CD14-positive monocyte (primary cell): Measurements from ENCODE around the gene CARMIL1. TPM values are rescaled to one million over a fixed set of nuclear protein-coding genes. Genes with fewer than 3 reads are reported as not detected.

Experiments
- DNase-seq, 3 donors: peaks; one replicate each; pipeline ENCODE4 v3.0.0-alpha.2; 2011 to 2022
- H2AFZ ChIP-seq: 2 replicates; pipeline ENCODE4 v1.6.0; 2012; ENCODE audit warnings: mild to moderate bottlenecking, low read depth, low read length, inconsistent platforms; ENCODE audit not compliant: insufficient read depth, poor library complexity, severe bottlenecking
- H3K27ac ChIP-seq, 2 donors: 1 replicate in 1 of 2; 2 replicates in 1 of 2; pipeline ENCODE4 v1.5.1; 2012 to 2013; ENCODE audit warnings: low read length in 2 of 2, control low read depth in 1 of 2, inconsistent platforms in 1 of 2, low read depth in 1 of 2, mild to moderate bottlenecking in 1 of 2
- H3K27me3 ChIP-seq, 2 donors: one replicate each; pipeline versions ENCODE4 v1.6.0 to v1.6.1; 2011 to 2013; ENCODE audit warnings: low read length in 2 of 2; ENCODE audit not compliant: control insufficient read depth in 2 of 2, insufficient read depth in 2 of 2
- H3K36me3 ChIP-seq, 2 donors: replicated peaks in 1 of 2; 1 replicate in 1 of 2; 2 replicates in 1 of 2; pipeline versions ENCODE4 v1.5.1 to v1.6.1; 2012 to 2013; ENCODE audit warnings: low read length in 2 of 2, control low read depth in 1 of 2, inconsistent platforms in 1 of 2, mild to moderate bottlenecking in 1 of 2; ENCODE audit not compliant: insufficient read depth in 2 of 2, control insufficient read depth in 1 of 2
- H3K4me1 ChIP-seq, 2 donors: 1 replicate in 1 of 2; 2 replicates in 1 of 2; pipeline versions ENCODE4 v1.5.1 to v1.6.1; 2012 to 2013; ENCODE audit warnings: low read length in 2 of 2, control low read depth in 1 of 2, inconsistent platforms in 1 of 2, mild to moderate bottlenecking in 1 of 2, moderate library complexity in 1 of 2; ENCODE audit not compliant: insufficient read depth in 2 of 2, control insufficient read depth in 1 of 2
- H3K4me2 ChIP-seq: replicated peaks from 2 replicates; pipeline ENCODE3; 2012; ENCODE audit warnings: low read length, moderate library complexity, mild to moderate bottlenecking; ENCODE audit not compliant: poor library complexity, severe bottlenecking; ENCODE audit errors: extremely low read depth
- H3K4me3 ChIP-seq, 3 experiments: fragments of 200-600 bp in 1 of 3; sonication (generic) in 1 of 3; replicated peaks in 1 of 3; 1 replicate in 2 of 3; 2 replicates in 1 of 3; pipeline ENCODE4 v1.5.1; 2011 to 2013; ENCODE audit warnings: low read length in 3 of 3, mild to moderate bottlenecking in 3 of 3, control low read depth in 2 of 3, low read depth in 2 of 3, inconsistent platforms in 1 of 3, moderate library complexity in 1 of 3
- H3K79me2 ChIP-seq: 2 replicates; pipeline ENCODE4 v1.6.0; 2012; ENCODE audit warnings: mild to moderate bottlenecking, control low read depth, inconsistent platforms, low read length, moderate library complexity; ENCODE audit not compliant: insufficient read depth
- H3K9ac ChIP-seq: 2 replicates; pipeline ENCODE4 v1.6.0; 2017; ENCODE audit warnings: low read length, mild to moderate bottlenecking; ENCODE audit not compliant: insufficient read depth, poor library complexity, severe bottlenecking
- H3K9me3 ChIP-seq, 2 donors: replicated peaks in 1 of 2; 1 replicate in 1 of 2; 2 replicates in 1 of 2; pipeline versions ENCODE4 v1.5.1 to v1.6.1; 2012 to 2013; ENCODE audit warnings: low read length in 2 of 2, control low read depth in 1 of 2; ENCODE audit not compliant: control insufficient read depth in 1 of 2, insufficient read depth in 1 of 2
- H4K20me1 ChIP-seq: 2 replicates; pipeline ENCODE4 v1.6.0; 2012; ENCODE audit warnings: mild to moderate bottlenecking, low read length, control low read depth, moderate library complexity; ENCODE audit not compliant: insufficient read depth
- H3K27ac Mint-ChIP-seq, 7 donors: one replicate each; pipeline ENCODE4 v1.8.0; 2020; ENCODE audit warnings: mild to moderate bottlenecking in 7 of 7, mixed read lengths in 7 of 7, moderate library complexity in 6 of 7, inconsistent platforms in 2 of 7
- H3K27me3 Mint-ChIP-seq, 3 donors: one replicate each; pipeline ENCODE4 v1.8.0; 2021 to 2022; ENCODE audit warnings: low read depth in 3 of 3, mild to moderate bottlenecking in 3 of 3, mixed read lengths in 3 of 3, moderate library complexity in 3 of 3, inconsistent platforms in 1 of 3
- H3K36me3 Mint-ChIP-seq, 2 donors: one replicate each; pipeline ENCODE4 v1.8.0; 2020; ENCODE audit warnings: mixed read lengths in 2 of 2, inconsistent platforms in 1 of 2, mild to moderate bottlenecking in 1 of 2
- H3K4me1 Mint-ChIP-seq: one replicate; pipeline ENCODE4 v1.8.0; 2020; ENCODE audit warnings: mild to moderate bottlenecking, mixed read lengths
- H3K4me3 Mint-ChIP-seq, 2 donors: one replicate each; pipeline ENCODE4 v1.8.0; 2020; ENCODE audit warnings: mild to moderate bottlenecking in 2 of 2, mixed read lengths in 2 of 2, moderate library complexity in 1 of 2
- H3K9me3 Mint-ChIP-seq, 7 donors: one replicate each; pipeline ENCODE4 v1.8.0; 2020 to 2022; ENCODE audit warnings: mixed read lengths in 7 of 7, mild to moderate bottlenecking in 6 of 7, moderate library complexity in 6 of 7, inconsistent platforms in 2 of 7
- WGBS: methylation state at CpG from one replicate; pipeline ENCODE4 v1.1.5; 2013; ENCODE audit warnings: missing lambda C conversion rate; ENCODE audit not compliant: insufficient coverage; 5-methylcytosine and 5-hydroxymethylcytosine counted together
- intact Hi-C, 2 donors: fragments of 100-400 bp; cut with micrococcal nuclease; formaldehyde crosslinking; loops; one replicate each; pipeline versions ENCODE4 v1.15.0 to v1.15.1; 2023
- polyA plus RNA-seq, 3 donors: library from polyadenylated mRNA; depleted of rRNA in 1 of 3; unstranded in 2 of 3; stranded (reverse) in 1 of 3; fragments of 300-500 nt in 2 of 3; fragments of >200 nt in 1 of 3; fragmentation: Illumina TruSeq in 2 of 3; gene quantifications; 1 replicate in 2 of 3; 2 replicates in 1 of 3; pipeline ENCODE4 v1.2.3, GENCODE V29; 2012 to 2021
- TF ChIP-seq, protein P1 (sequence below): fragments of 200-600 bp; IDR thresholded peaks from one replicate; pipeline ENCODE4 v1.8.0; 2022; ENCODE audit warnings: antibody characterized with exemption, mild to moderate bottlenecking

Gene CARMIL1
- polyA plus RNA-seq, 3 donors: 0.30 to 0.49 (median 0.41) TPM

DNA sequence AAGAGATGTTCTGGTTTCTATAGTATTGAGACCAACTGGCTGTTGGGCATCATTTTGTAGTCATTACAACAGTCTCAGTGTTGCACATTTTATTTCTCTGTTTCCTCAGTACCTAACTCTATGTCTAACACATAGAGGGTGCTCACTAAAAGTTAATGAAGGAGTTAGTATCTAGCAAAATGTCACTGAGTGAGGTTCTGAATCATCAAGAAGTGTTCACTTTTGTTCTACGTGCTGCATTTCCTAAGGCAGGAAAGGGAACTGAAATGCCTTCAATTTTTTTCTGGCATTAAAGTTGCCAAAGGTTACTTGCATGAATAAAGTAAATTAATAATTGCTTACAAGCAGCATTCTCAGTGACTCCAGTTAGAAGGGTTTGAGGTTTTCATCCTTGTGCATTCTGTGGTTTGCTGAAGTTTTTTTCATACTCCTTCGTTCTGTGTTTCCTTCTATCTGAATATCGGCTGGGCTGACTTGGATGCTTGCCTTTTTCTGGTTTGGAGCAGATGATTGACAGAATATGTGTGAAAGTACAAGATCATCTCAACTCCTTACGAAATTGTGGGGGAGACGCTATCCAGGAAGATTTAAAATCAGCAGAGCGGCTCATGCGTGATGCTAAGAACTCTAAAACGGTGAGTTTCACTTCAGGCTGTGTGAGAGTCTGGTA, 258.3 kb downstream of the CARMIL1 start:
- intact Hi-C loops: no loop called here
- Mint-ChIP-seq H3K36me3 (peaks cover 0 to 7% of the 10 kb centered on the region in 2 donors), H3K27ac (no peak overlapping the region), H3K27me3 (no peaks in the 10 kb centered on the region), H3K4me1 (peaks cover 9% of the 10 kb centered on the region), H3K9me3 (no peaks in the 10 kb centered on the region), H3K4me3 (peak overlapping the region; percentile 11 to 79)
- Histone ChIP-seq H3K27ac (no peak overlapping the region), H4K20me1 (no peaks in the 10 kb centered on the region), H3K4me3 (peak overlapping the region in 1 of 3 experiments; percentile 12), H3K4me1 (peaks cover 3 to 10% of the 10 kb centered on the region in 2 donors), H3K9me3 (no peaks in the 10 kb centered on the region), H3K9ac (no peak overlapping the region), H3K36me3 (no peaks in the 10 kb centered on the region), H3K79me2 (no peaks in the 10 kb centered on the region), H3K27me3 (no peaks in the 10 kb centered on the region), H3K4me2 (peak overlapping the region; percentile 43), H2AFZ (peak overlapping the region; percentile 30)
- no peak for DNase-seq
- 0% methylated on average over 2 of the region's 8 CpGs for WGBS
- TF ChIP-seq, protein P1, sequence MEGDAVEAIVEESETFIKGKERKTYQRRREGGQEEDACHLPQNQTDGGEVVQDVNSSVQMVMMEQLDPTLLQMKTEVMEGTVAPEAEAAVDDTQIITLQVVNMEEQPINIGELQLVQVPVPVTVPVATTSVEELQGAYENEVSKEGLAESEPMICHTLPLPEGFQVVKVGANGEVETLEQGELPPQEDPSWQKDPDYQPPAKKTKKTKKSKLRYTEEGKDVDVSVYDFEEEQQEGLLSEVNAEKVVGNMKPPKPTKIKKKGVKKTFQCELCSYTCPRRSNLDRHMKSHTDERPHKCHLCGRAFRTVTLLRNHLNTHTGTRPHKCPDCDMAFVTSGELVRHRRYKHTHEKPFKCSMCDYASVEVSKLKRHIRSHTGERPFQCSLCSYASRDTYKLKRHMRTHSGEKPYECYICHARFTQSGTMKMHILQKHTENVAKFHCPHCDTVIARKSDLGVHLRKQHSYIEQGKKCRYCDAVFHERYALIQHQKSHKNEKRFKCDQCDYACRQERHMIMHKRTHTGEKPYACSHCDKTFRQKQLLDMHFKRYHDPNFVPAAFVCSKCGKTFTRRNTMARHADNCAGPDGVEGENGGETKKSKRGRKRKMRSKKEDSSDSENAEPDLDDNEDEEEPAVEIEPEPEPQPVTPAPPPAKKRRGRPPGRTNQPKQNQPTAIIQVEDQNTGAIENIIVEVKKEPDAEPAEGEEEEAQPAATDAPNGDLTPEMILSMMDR: no peak

DNA sequence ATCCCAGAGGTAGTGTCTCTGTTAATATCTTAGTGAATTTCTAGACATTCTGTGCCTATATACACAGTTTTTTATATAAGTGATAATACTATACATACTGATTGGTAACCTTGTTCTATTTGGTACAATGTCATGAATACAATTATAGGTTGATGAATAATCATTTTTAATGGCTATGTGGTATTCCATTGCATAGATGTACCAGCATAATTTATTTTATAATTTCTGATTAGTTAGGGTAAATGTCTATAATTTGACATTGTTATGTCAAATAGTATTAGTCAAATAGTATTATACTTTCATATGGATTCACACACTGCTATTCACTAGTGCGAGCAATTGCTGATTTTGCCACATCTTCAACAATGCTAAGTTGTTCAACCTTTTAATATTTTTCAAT, 262.1 kb downstream of the CARMIL1 start:
- Histone ChIP-seq H3K36me3 (no peaks in the 10 kb centered on the region), H4K20me1 (no peaks in the 10 kb centered on the region), H3K27me3 (no peaks in the 10 kb centered on the region), H3K9me3 (no peaks in the 10 kb centered on the region), H3K4me1 (peaks cover 3 to 10% of the 10 kb centered on the region in 2 donors), H3K4me3 (no peak overlapping the region), H2AFZ (no peak overlapping the region), H3K79me2 (no peaks in the 10 kb centered on the region), H3K27ac (no peak overlapping the region), H3K4me2 (no peak overlapping the region), H3K9ac (no peak overlapping the region)
- Mint-ChIP-seq H3K4me1 (peaks cover 9% of the 10 kb centered on the region), H3K36me3 (peaks cover 0 to 7% of the 10 kb centered on the region in 2 donors), H3K27ac (no peak overlapping the region), H3K4me3 (no peak overlapping the region), H3K27me3 (no peaks in the 10 kb centered on the region), H3K9me3 (no peaks in the 10 kb centered on the region)
- WGBS: no CpG with 5 or more reads among the region's 1 CpG
- no peak for DNase-seq
- TF ChIP-seq, protein P1: no peak
- intact Hi-C loops: no loop called here
